A673 (cell line): ENCODE results near the gene CHMP1B.

Experiments used
- CTCF ChIP-seq: fragments of 300-800, 200-600 bp; sonication (generic); conservative IDR thresholded peaks from 2 replicates; pipeline ENCODE4 v1.5.1; 2017; ENCODE audit warnings: low read depth, mild to moderate bottlenecking, antibody characterized with exemption, low read length, moderate library complexity, mixed read lengths
- EZH2 ChIP-seq: fragments of 200-600 bp; sonication (generic); IDR thresholded peaks from 2 replicates; pipeline ENCODE4 v1.6.1; 2017; ENCODE audit warnings: borderline replicate concordance, low read depth, mild to moderate bottlenecking, mixed read lengths, antibody characterized with exemption, low read length; ENCODE audit not compliant: poor library complexity, severe bottlenecking

DNA sequence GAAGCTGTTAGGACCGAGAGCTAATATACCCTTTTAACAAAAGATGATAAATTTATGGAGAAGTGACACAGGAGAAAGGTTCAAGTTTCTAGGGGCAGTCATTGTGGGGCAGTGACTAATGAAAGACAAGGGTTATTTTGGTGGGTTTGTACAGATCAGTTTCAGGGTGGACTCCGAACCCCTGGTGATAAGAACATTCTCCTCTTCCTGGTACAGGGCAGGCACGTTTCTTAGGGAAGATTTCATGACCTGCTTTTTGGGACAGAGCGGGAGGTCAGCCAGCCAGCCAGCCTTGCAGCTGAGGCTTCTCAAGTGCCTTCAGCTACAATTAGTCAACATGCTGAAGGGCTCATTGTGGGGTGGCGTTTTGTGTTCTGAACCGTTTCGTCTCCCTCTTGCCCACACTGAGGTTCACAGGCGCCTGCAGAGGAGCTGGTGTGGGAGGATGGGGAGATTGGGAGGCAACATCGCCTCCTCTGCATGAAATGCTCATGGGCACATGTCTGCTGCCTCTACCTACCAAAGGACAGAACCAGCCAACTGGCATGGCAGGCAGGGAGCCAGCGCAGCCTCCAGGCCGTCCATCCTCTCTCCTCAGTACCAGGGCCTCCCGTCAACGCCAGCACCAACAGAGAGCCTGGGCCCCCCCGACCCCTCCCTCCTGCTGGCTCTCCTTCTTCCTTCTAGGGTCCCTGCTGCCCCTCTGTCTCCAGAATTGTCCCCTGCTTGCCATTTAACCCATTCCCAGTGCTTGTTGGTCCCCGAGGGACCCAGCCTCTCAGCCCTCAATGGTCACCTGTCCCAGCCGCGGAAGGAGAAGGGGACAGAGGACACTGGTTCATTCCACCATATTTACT is 9.6 kb downstream of the CHMP1B start:
- no peak for TF ChIP-seq CTCF
- no peak for TF ChIP-seq EZH2
